HCT116 (cell line): ENCODE results near the gene COPG1. TPM values are rescaled to one million over a fixed set of nuclear protein-coding genes. Genes with fewer than 3 reads are reported as not detected.
A peak's percentile ranks its signal among the peaks of the same experiment; 100 is the strongest.

Source experiments
- ATAC-seq: fragments of 200-7000 bp; cut with Tn5 transposase; 2 replicates; pipeline ENCODE4 v1.9.1; 2020; ENCODE audit warnings: mild to moderate bottlenecking, moderate library complexity
- BruUV-seq: library from RNA; stranded (reverse); fragments of 400-500 nt; replicated peaks from 2 replicates; lab custom pipeline; 2021; lab: Mats Ljungman, UMichigan
- CTCF ChIA-PET: fragments of 300-600 bp; sonication (Branson Sonifier 250); formaldehyde crosslinking; loops from one replicate; lab custom pipeline; 2021; ENCODE audit warnings: antibody characterized with exemption; lab: Charles Lee
- POLR2A ChIA-PET: fragments of 300-600, 350-600 bp; sonication (Branson Sonifier 250); formaldehyde crosslinking; loops from one replicate; lab custom pipeline; 2021; ENCODE audit warnings: antibody characterized with exemption; lab: Charles Lee
- RAD21 ChIA-PET, 2 experiments: fragments of 300-600 bp; sonication (Branson Sonifier 250); formaldehyde crosslinking; loops; one replicate each; lab custom pipeline; 2023; ENCODE audit warnings: low total read pairs in 2 of 2; ENCODE audit not compliant: uncharacterized antibody in 2 of 2, unreplicated experiment in 2 of 2, low non-redundant PET in 1 of 2; lab: Charles Lee
- DNase-seq: peaks from one replicate; pipeline ENCODE4 v3.0.0-alpha.2; 2010; ENCODE audit warnings: low read depth, low spot score
- H2AFZ ChIP-seq: fragments of 200-600 bp; shearing (Covaris generic), sonication (generic); 2 replicates; pipeline ENCODE4 v1.6.1; 2017; ENCODE audit warnings: low read depth, mixed run types, mixed read lengths, antibody characterized with exemption, low read length; ENCODE audit not compliant: poor library complexity, severe bottlenecking
- H3K27ac ChIP-seq: 2 replicates; pipeline ENCODE4 v1.5.1; 2012; ENCODE audit warnings: low read depth, low read length
- H3K27me3 ChIP-seq: fragments of 200-600 bp; sonication (generic); 2 replicates; pipeline ENCODE4 v1.6.1; 2016; ENCODE audit warnings: mixed run types, low read length, mixed read lengths; ENCODE audit not compliant: insufficient read depth
- H3K36me3 ChIP-seq, 2 experiments: fragments of 200-500 bp in 1 of 2; fragments of 200-600 bp in 1 of 2; sonication (Bioruptor generic) in 1 of 2; sonication (generic) in 1 of 2; 2 replicates each; pipeline versions ENCODE4 v1.5.1 to v1.6.1; 2014 to 2016; ENCODE audit warnings: low read length in 2 of 2, inconsistent platforms in 1 of 2, mixed read lengths in 1 of 2, mixed run types in 1 of 2; ENCODE audit not compliant: insufficient read depth in 2 of 2, control insufficient read depth in 1 of 2
- H3K4me1 ChIP-seq, 2 experiments: fragments of 200-600 bp in 1 of 2; sonication (generic) in 1 of 2; 2 replicates each; pipeline versions ENCODE4 v1.5.1 to v1.6.1; 2012 to 2017; ENCODE audit warnings: low read length in 2 of 2, inconsistent platforms in 1 of 2, mild to moderate bottlenecking in 1 of 2, mixed read lengths in 1 of 2, mixed run types in 1 of 2, moderate library complexity in 1 of 2; ENCODE audit not compliant: insufficient read depth in 2 of 2, control insufficient read depth in 1 of 2
- H3K4me2 ChIP-seq: fragments of 200-600 bp; sonication (generic); 2 replicates; pipeline ENCODE4 v1.6.1; 2017; ENCODE audit warnings: mixed run types, low read length, mixed read lengths
- H3K4me3 ChIP-seq, 2 experiments: fragments of 200-600 bp in 1 of 2; sonication (generic) in 1 of 2; replicated peaks in 1 of 2; 2 replicates each; pipeline ENCODE4 v1.5.1; 2011 to 2016; ENCODE audit warnings: low read length in 2 of 2, control low read depth in 1 of 2, low read depth in 1 of 2, mild to moderate bottlenecking in 1 of 2, mixed read lengths in 1 of 2, mixed run types in 1 of 2
- H3K79me2 ChIP-seq: fragments of 200-600 bp; sonication (generic); 2 replicates; pipeline ENCODE4 v1.6.1; 2017; ENCODE audit warnings: mild to moderate bottlenecking, mixed run types, low read length, moderate library complexity, mixed read lengths; ENCODE audit not compliant: insufficient read depth
- H3K9ac ChIP-seq: fragments of 200-600 bp; sonication (generic); 2 replicates; pipeline ENCODE4 v1.6.1; 2016; ENCODE audit warnings: low read length, mixed read lengths
- H3K9me2 ChIP-seq: fragments of 200-600 bp; sonication (generic), shearing (Covaris generic); 2 replicates; pipeline ENCODE4 v1.6.1; 2017; ENCODE audit warnings: mixed run types, mild to moderate bottlenecking, moderate library complexity; ENCODE audit not compliant: insufficient read depth
- H3K9me3 ChIP-seq, 2 experiments: fragments of 200-500 bp in 1 of 2; fragments of 200-600 bp in 1 of 2; sonication (Bioruptor generic) in 1 of 2; sonication (generic) in 1 of 2; 2 replicates each; pipeline ENCODE4 v1.6.1; 2014 to 2017; ENCODE audit warnings: low read length in 2 of 2, mixed read lengths in 2 of 2, inconsistent platforms in 1 of 2, low read depth in 1 of 2, mild to moderate bottlenecking in 1 of 2, mixed run types in 1 of 2, moderate library complexity in 1 of 2; ENCODE audit not compliant: control insufficient read depth in 1 of 2, insufficient read depth in 1 of 2
- H4K20me1 ChIP-seq: fragments of 200-600 bp; sonication (generic), shearing (Covaris generic); 2 replicates; pipeline ENCODE4 v1.6.1; 2017; ENCODE audit warnings: mixed run types, mild to moderate bottlenecking, moderate library complexity; ENCODE audit not compliant: insufficient read depth
- CBX3 ChIP-seq: IDR thresholded peaks from 2 replicates; pipeline ENCODE4 v1.6.1; 2012; ENCODE audit warnings: low read depth
- CEBPB ChIP-seq: IDR thresholded peaks from 2 replicates; pipeline ENCODE4 v1.6.1; 2012; ENCODE audit warnings: low read depth
- EZH2 ChIP-seq: fragments of 200-600 bp; sonication (generic); IDR thresholded peaks from 2 replicates; pipeline ENCODE4 v1.6.1; 2017; ENCODE audit warnings: antibody characterized with exemption, mixed run types
- EZH2phosphoT487 ChIP-seq: fragments of 200-600 bp; IDR thresholded peaks from 2 replicates; pipeline ENCODE4 v1.6.1; 2018; ENCODE audit warnings: antibody characterized with exemption, borderline replicate concordance
- POLR2AphosphoS5 ChIP-seq: IDR thresholded peaks from 2 replicates; pipeline ENCODE4 v1.6.1; 2011; ENCODE audit warnings: mild to moderate bottlenecking, low read depth, low read length, moderate library complexity
- RAD21 ChIP-seq: IDR thresholded peaks from 2 replicates; pipeline ENCODE4 v1.6.1; 2012; ENCODE audit warnings: low read depth, mild to moderate bottlenecking
- SRF ChIP-seq: IDR thresholded peaks from 2 replicates; pipeline ENCODE4 v1.6.1; 2012; ENCODE audit warnings: low read depth
- TCF7L2 ChIP-seq: IDR thresholded peaks from 2 replicates; pipeline ENCODE4 v1.7.0; 2011; ENCODE audit warnings: borderline replicate concordance, inconsistent platforms; ENCODE audit not compliant: insufficient read depth, insufficient read length; ENCODE audit errors: extremely low read depth
- intact Hi-C: fragments of 100-400 bp; cut with micrococcal nuclease; formaldehyde crosslinking; loops from 2 replicates; pipeline ENCODE4 v1.10.0; 2022
- total RNA-seq: library from RNA; stranded (reverse); gene quantifications from one replicate; pipeline ENCODE4 v1.2.1, GENCODE V29; 2021; ENCODE audit not compliant: unreplicated experiment
- TF ChIP-seq, protein P1 (sequence below): IDR thresholded peaks from 2 replicates; pipeline ENCODE4 v1.6.1; 2012; ENCODE audit warnings: low read depth

COPG1 gene
- total RNA-seq, 1 experiment from 2014 or later, result 182 TPM

DNA sequence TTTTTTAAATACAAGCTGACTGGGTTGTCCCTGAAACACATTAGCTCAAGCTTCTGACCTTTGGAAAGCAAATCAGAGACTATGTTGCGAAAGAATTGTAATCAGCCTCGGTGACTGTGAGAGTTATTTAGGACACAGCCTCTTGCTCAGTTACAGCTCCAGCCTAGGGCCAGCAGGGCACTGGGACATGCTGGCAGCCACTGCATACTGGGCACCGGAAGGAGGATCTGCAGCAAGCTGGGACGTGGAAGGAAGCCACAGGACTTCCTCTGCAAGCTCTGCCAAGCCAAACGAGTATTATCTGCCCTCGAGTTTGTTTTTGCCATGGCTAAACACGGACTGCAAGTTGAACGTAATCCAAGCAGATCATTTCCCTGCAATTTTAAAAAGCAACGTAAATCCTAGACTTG lies 24.4 kb upstream of the COPG1 start:
- H3K9me2 ChIP-seq, result no peaks in the 10 kb centered on the region
- no TSS peak for BruUV-seq
- peak overlapping the region; percentile 44 for H3K27ac ChIP-seq
- ChIA-PET RAD21 (interaction anchor here in 1 of 2 experiments (1.2 kb wide), 1 partner anchor 21 kb away, joined by 3 read pairs; no protein-coding TSS in a partner anchor), POLR2A (interaction anchor here (0.6 to 2.6 kb wide), 5 partner anchors 9 to 41 kb away, joined by 3 to 12 read pairs (median 4); partner anchors contain the start of genes CNBP and COPG1), CTCF (interaction anchor here (1.5 to 2.7 kb wide), 4 partner anchors 13 to 255 kb away, joined by 3 to 13 read pairs (median 5); no protein-coding TSS in a partner anchor)
- H4K20me1 ChIP-seq, result no peaks in the 10 kb centered on the region
- no peaks in the 10 kb centered on the region for H3K9me3 ChIP-seq
- H3K4me3 ChIP-seq, result peak overlapping the region in 1 of 2 experiments; percentile 17; a peak in 1 of 4 replicates
- H3K36me3 ChIP-seq, result no peaks in the 10 kb centered on the region
- intact Hi-C loops, result loop anchor here (5.0 kb wide), 1 partner anchor 43 kb away; the partner anchor contains the start of gene CNBP
- DNase-seq, result no peak
- H2AFZ ChIP-seq, result peak overlapping the region; percentile 92
- H3K27me3 ChIP-seq, result no peaks in the 10 kb centered on the region
- H3K9ac ChIP-seq, result peak overlapping the region; percentile 27
- H3K79me2 ChIP-seq, result no peaks in the 10 kb centered on the region
- H3K4me1 ChIP-seq, result peaks cover 29 to 52% of the 10 kb centered on the region in 2 experiments
- H3K4me2 ChIP-seq, result peak overlapping the region; percentile 63
- no peak for TF ChIP-seq SRF
- TF ChIP-seq RAD21, result no peak
- TF ChIP-seq CEBPB, result peak; percentile 90
- no peak for TF ChIP-seq EZH2phosphoT487
- TF ChIP-seq, protein P1, sequence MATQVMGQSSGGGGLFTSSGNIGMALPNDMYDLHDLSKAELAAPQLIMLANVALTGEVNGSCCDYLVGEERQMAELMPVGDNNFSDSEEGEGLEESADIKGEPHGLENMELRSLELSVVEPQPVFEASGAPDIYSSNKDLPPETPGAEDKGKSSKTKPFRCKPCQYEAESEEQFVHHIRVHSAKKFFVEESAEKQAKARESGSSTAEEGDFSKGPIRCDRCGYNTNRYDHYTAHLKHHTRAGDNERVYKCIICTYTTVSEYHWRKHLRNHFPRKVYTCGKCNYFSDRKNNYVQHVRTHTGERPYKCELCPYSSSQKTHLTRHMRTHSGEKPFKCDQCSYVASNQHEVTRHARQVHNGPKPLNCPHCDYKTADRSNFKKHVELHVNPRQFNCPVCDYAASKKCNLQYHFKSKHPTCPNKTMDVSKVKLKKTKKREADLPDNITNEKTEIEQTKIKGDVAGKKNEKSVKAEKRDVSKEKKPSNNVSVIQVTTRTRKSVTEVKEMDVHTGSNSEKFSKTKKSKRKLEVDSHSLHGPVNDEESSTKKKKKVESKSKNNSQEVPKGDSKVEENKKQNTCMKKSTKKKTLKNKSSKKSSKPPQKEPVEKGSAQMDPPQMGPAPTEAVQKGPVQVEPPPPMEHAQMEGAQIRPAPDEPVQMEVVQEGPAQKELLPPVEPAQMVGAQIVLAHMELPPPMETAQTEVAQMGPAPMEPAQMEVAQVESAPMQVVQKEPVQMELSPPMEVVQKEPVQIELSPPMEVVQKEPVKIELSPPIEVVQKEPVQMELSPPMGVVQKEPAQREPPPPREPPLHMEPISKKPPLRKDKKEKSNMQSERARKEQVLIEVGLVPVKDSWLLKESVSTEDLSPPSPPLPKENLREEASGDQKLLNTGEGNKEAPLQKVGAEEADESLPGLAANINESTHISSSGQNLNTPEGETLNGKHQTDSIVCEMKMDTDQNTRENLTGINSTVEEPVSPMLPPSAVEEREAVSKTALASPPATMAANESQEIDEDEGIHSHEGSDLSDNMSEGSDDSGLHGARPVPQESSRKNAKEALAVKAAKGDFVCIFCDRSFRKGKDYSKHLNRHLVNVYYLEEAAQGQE, result no peak
- TF ChIP-seq TCF7L2, result no peak
- TF ChIP-seq CBX3, result 0 out of 2 replicates have a peak, but pooled peaks have one; percentile 20
- TF ChIP-seq POLR2AphosphoS5, result peak; percentile 49
- TF ChIP-seq EZH2, result no peak
- peak; percentile 61 for ATAC-seq
